IMR-90 (cell line): ENCODE results near the gene NUBPL. TPM values are rescaled to one million over a fixed set of nuclear protein-coding genes. Genes with fewer than 3 reads are reported as not detected.

Source experiments
- ATAC-seq: fragments of 200-7000 bp; cut with Tn5 transposase; 2 replicates; pipeline ENCODE4 v1.9.1; 2020; ENCODE audit warnings: low read depth, mild to moderate bottlenecking, moderate library complexity
- BruUV-seq: library from RNA; stranded (reverse); fragments of 400-500 nt; replicated peaks from 2 replicates; lab custom pipeline; 2021; lab: Mats Ljungman, UMichigan
- CTCF ChIA-PET: fragments of 300-600 bp; formaldehyde crosslinking; extraction: SDS; loops from one replicate; lab custom pipeline; 2021; ENCODE audit warnings: antibody characterized with exemption; lab: Yijun Ruan, JAX
- POLR2A ChIA-PET: fragments of 300-600 bp; sonication (Branson Sonifier 250); formaldehyde crosslinking; loops from one replicate; lab custom pipeline; 2022; ENCODE audit warnings: antibody characterized with exemption; ENCODE audit not compliant: unreplicated experiment; lab: Charles Lee
- DNase-seq: peaks from one replicate; pipeline ENCODE4 v3.0.0; 2013
- H2AFZ ChIP-seq: replicated peaks from 2 replicates; pipeline ENCODE3; 2013; ENCODE audit warnings: low read length, mild to moderate bottlenecking; ENCODE audit not compliant: poor library complexity
- H2AK5ac ChIP-seq: 2 replicates; pipeline ENCODE4 v1.6.1; 2013; ENCODE audit warnings: low read depth, low read length, inconsistent platforms
- H2AK9ac ChIP-seq: replicated peaks from 2 replicates; pipeline ENCODE3; 2013; ENCODE audit warnings: mild to moderate bottlenecking, low read depth, low read length, moderate library complexity; ENCODE audit not compliant: poor library complexity
- H2BK120ac ChIP-seq: 2 replicates; pipeline ENCODE4 v1.6.1; 2013; ENCODE audit warnings: low read depth, low read length, inconsistent platforms
- H2BK15ac ChIP-seq: 3 replicates; pipeline ENCODE4 v1.6.1; 2013; ENCODE audit warnings: low read depth, low read length, inconsistent platforms
- H2BK20ac ChIP-seq: 2 replicates; pipeline ENCODE4 v1.6.1; 2013; ENCODE audit warnings: low read depth, mild to moderate bottlenecking, inconsistent platforms, low read length, moderate library complexity
- H2BK5ac ChIP-seq: 2 replicates; pipeline ENCODE4 v1.6.1; 2013; ENCODE audit warnings: mild to moderate bottlenecking, low read depth, low read length, inconsistent platforms; ENCODE audit not compliant: poor library complexity, severe bottlenecking
- H3K14ac ChIP-seq: replicated peaks from 2 replicates; pipeline ENCODE4 v1.6.1; 2013; ENCODE audit warnings: low read depth, low read length, inconsistent platforms
- H3K18ac ChIP-seq: 2 replicates; pipeline ENCODE4 v1.6.1; 2013; ENCODE audit warnings: low read depth, low read length, control low read depth
- H3K23ac ChIP-seq: 2 replicates; pipeline ENCODE4 v1.6.1; 2013; ENCODE audit warnings: low read depth, low read length, inconsistent platforms
- H3K27ac ChIP-seq: 2 replicates; pipeline ENCODE4 v1.5.1; 2013; ENCODE audit warnings: mild to moderate bottlenecking, control low read depth, low read length; ENCODE audit not compliant: insufficient read depth
- H3K27me3 ChIP-seq: 2 replicates; pipeline ENCODE4 v1.6.1; 2013; ENCODE audit warnings: low read length; ENCODE audit not compliant: control insufficient read depth, insufficient read depth
- H3K36me3 ChIP-seq: 2 replicates; pipeline ENCODE4 v1.6.1; 2013; ENCODE audit warnings: low read length, mixed read lengths; ENCODE audit not compliant: control insufficient read depth, insufficient read depth
- H3K4ac ChIP-seq: 2 replicates; pipeline ENCODE4 v1.6.1; 2013; ENCODE audit warnings: low read depth, low read length, inconsistent platforms
- H3K4me1 ChIP-seq: 2 replicates; pipeline ENCODE4 v1.6.1; 2013; ENCODE audit warnings: low read length, mixed read lengths; ENCODE audit not compliant: control insufficient read depth, insufficient read depth
- H3K4me2 ChIP-seq: 2 replicates; pipeline ENCODE4 v1.6.1; 2013; ENCODE audit warnings: low read depth, mild to moderate bottlenecking, control low read depth, low read length, moderate library complexity
- H3K4me3 ChIP-seq: 2 replicates; pipeline ENCODE4 v1.5.1; 2013; ENCODE audit warnings: low read depth, mild to moderate bottlenecking, control low read depth, low read length, moderate library complexity; ENCODE audit not compliant: insufficient read depth
- H3K56ac ChIP-seq: 2 replicates; pipeline ENCODE4 v1.6.1; 2013; ENCODE audit warnings: low read length, inconsistent platforms; ENCODE audit not compliant: insufficient read depth; ENCODE audit errors: extremely low read depth
- H3K79me1 ChIP-seq, 2 experiments: 2 replicates each; pipeline ENCODE4 v1.6.1; 2013; ENCODE audit warnings: low read length in 2 of 2, inconsistent platforms in 1 of 2, low read depth in 1 of 2
- H3K9ac ChIP-seq: 2 replicates; pipeline ENCODE4 v1.6.1; 2013; ENCODE audit warnings: low read depth, low read length, control low read depth
- H3K9me1 ChIP-seq: 2 replicates; pipeline ENCODE4 v1.6.1; 2013; ENCODE audit warnings: low read length, inconsistent platforms; ENCODE audit not compliant: insufficient read depth
- H3K9me3 ChIP-seq: 2 replicates; pipeline ENCODE4 v1.6.1; 2013; ENCODE audit warnings: low read length; ENCODE audit not compliant: control insufficient read depth, insufficient read depth
- H4K20me1 ChIP-seq: 2 replicates; pipeline ENCODE4 v1.6.1; 2013; ENCODE audit warnings: low read length, inconsistent platforms; ENCODE audit not compliant: insufficient read depth
- H4K5ac ChIP-seq: 2 replicates; pipeline ENCODE4 v1.6.1; 2013; ENCODE audit warnings: mild to moderate bottlenecking, low read depth, low read length, control low read depth
- H4K8ac ChIP-seq, 2 experiments: 2 replicates each; pipeline ENCODE4 v1.6.1; 2013; ENCODE audit warnings: low read depth in 2 of 2, low read length in 2 of 2, control low read depth in 1 of 2, inconsistent platforms in 1 of 2
- H4K91ac ChIP-seq: 2 replicates; pipeline ENCODE4 v1.6.1; 2013; ENCODE audit warnings: low read depth, low read length, inconsistent platforms; ENCODE audit not compliant: insufficient read depth
- BHLHE40 ChIP-seq: fragments of 150-350 bp; IDR thresholded peaks from 2 replicates; pipeline ENCODE4 v1.6.1; 2016; ENCODE audit warnings: mild to moderate bottlenecking, low read depth, low read length
- CEBPB ChIP-seq: IDR thresholded peaks from 2 replicates; pipeline ENCODE4 v1.6.1; 2012; ENCODE audit warnings: low read depth, low read length, improper control_type of control experiment
- CHD1 ChIP-seq: IDR thresholded peaks from 2 replicates; pipeline ENCODE4 v1.6.1; 2012; ENCODE audit warnings: low read depth, low read length, improper control_type of control experiment
- CTCF ChIP-seq: conservative IDR thresholded peaks from 2 replicates; pipeline ENCODE4 v1.5.1; 2012; ENCODE audit warnings: mild to moderate bottlenecking, low read depth, low read length, improper control_type of control experiment
- ELK1 ChIP-seq: fragments of 150-350 bp; IDR thresholded peaks from 2 replicates; pipeline ENCODE4 v1.6.1; 2016; ENCODE audit warnings: low read depth, mild to moderate bottlenecking, low read length, moderate library complexity, borderline replicate concordance
- FOS ChIP-seq: fragments of 150-350 bp; IDR thresholded peaks from 2 replicates; pipeline ENCODE4 v1.6.1; 2016; ENCODE audit warnings: low read depth, low read length
- MAFK ChIP-seq: IDR thresholded peaks from 2 replicates; pipeline ENCODE4 v1.6.1; 2012; ENCODE audit warnings: low read depth, low read length, improper control_type of control experiment
- MAZ ChIP-seq: IDR thresholded peaks from 2 replicates; pipeline ENCODE4 v1.6.1; 2012; ENCODE audit warnings: low read depth, mild to moderate bottlenecking, low read length, improper control_type of control experiment, moderate library complexity, borderline replicate concordance
- MXI1 ChIP-seq: IDR thresholded peaks from 2 replicates; pipeline ENCODE4 v1.6.1; 2012; ENCODE audit warnings: low read depth, mild to moderate bottlenecking, low read length, moderate library complexity, borderline replicate concordance
- POLR2A ChIP-seq: IDR thresholded peaks from 2 replicates; pipeline ENCODE4 v1.6.1; 2012; ENCODE audit warnings: mild to moderate bottlenecking, low read depth, low read length
- RAD21 ChIP-seq: IDR thresholded peaks from 2 replicates; pipeline ENCODE4 v1.6.1; 2012; ENCODE audit warnings: low read length, improper control_type of control experiment
- RCOR1 ChIP-seq: IDR thresholded peaks from 2 replicates; pipeline ENCODE4 v1.6.1; 2012; ENCODE audit warnings: mild to moderate bottlenecking, low read length, improper control_type of control experiment; ENCODE audit not compliant: insufficient replicate concordance
- RFX5 ChIP-seq: IDR thresholded peaks from 2 replicates; pipeline ENCODE4 v1.8.0; 2012; ENCODE audit warnings: low read depth, mild to moderate bottlenecking, low read length, moderate library complexity
- SMC3 ChIP-seq: fragments of 150-350 bp; IDR thresholded peaks from 2 replicates; pipeline ENCODE4 v1.6.1; 2016; ENCODE audit warnings: low read depth, mild to moderate bottlenecking, antibody characterized with exemption, low read length, moderate library complexity
- USF2 ChIP-seq: fragments of 150-350 bp; IDR thresholded peaks from 2 replicates; pipeline ENCODE4 v1.6.1; 2017; ENCODE audit warnings: mild to moderate bottlenecking, antibody characterized with exemption, low read length, low read depth
- WGBS, 2 experiments: methylation state at CpG; one replicate each; pipeline versions ENCODE4 v1.1.5 to v1.1.7; 2013; ENCODE audit warnings: missing lambda C conversion rate in 2 of 2; ENCODE audit not compliant: insufficient read length in 1 of 2; ENCODE audit errors: extremely low coverage in 2 of 2; 5-methylcytosine and 5-hydroxymethylcytosine counted together
- dilution Hi-C: fragments of 300-500 bp; cut with HindIII; formaldehyde crosslinking; loops from one replicate; pipeline ENCODE4 v1.14.3; 2018; ENCODE audit warnings: low sequenced_read_pairs; ENCODE audit not compliant: unreplicated experiment
- in situ Hi-C: fragments of 300-500 bp; cut with MboI; formaldehyde crosslinking; loops from 3 replicates; pipeline ENCODE4 v1.14.3; 2019; ENCODE audit warnings: low sequenced_read_pairs, inconsistent platforms, mixed read lengths
- intact Hi-C: fragments of 100-400 bp; cut with micrococcal nuclease; formaldehyde crosslinking; loops from 2 replicates; pipeline ENCODE4 v1.10.0; 2022
- polyA plus RNA-seq, 3 experiments: library from polyadenylated mRNA; depleted of rRNA; stranded (reverse); fragments of >200 nt; gene quantifications; 2 replicates each; pipeline ENCODE4 v1.2.3, GENCODE V29; 2012; ENCODE audit warnings: low replicate concordance in 1 of 3
- total RNA-seq: library from RNA; depleted of rRNA; stranded (reverse); fragments of >200 nt; gene quantifications from 2 replicates; pipeline ENCODE4 v1.2.3, GENCODE V29; 2012

NUBPL gene
- total and polyA plus RNA-seq, 2 of the 4 experiments (the other 2 are of a cell fraction) = 5.4 to 11.5 TPM

- no peaks in the 10 kb centered on the region for H3K27me3 ChIP-seq
- no peak overlapping the region for H2BK15ac ChIP-seq
- in situ Hi-C loops = no loop called here
- H4K20me1 ChIP-seq = no peaks in the 10 kb centered on the region
- H3K14ac ChIP-seq = no peak overlapping the region
- no peak overlapping the region for H4K91ac ChIP-seq
- no peak for ATAC-seq
- BruUV-seq = no TSS peak
- no peak overlapping the region for H3K56ac ChIP-seq
- no peak overlapping the region for H2AK9ac ChIP-seq
- H3K9me3 ChIP-seq = no peaks in the 10 kb centered on the region
- H3K27ac ChIP-seq = no peak overlapping the region
- H3K79me1 ChIP-seq = no peaks in the 10 kb centered on the region
- no peaks in the 10 kb centered on the region for H3K4me1 ChIP-seq
- no CpG with 5 or more reads among the region's 2 CpGs for WGBS, 2 experiments
- intact Hi-C loops = no loop called here
- H3K23ac ChIP-seq = no peak overlapping the region
- ChIA-PET CTCF (interaction anchor here (0.8 kb wide), 1 partner anchor 10 kb away, joined by 3 read pairs; no protein-coding TSS in a partner anchor), POLR2A (no interaction called here)
- no peak overlapping the region for H2BK20ac ChIP-seq
- H3K9me1 ChIP-seq = no peaks in the 10 kb centered on the region
- TF ChIP-seq ELK1 (no peak), MAZ (no peak), RAD21 (no peak), MXI1 (no peak), POLR2A (no peak), CTCF (no peak), CHD1 (no peak), USF2 (no peak), RCOR1 (no peak), RFX5 (no peak), MAFK (no peak), FOS (no peak), SMC3 (no peak), CEBPB (no peak), BHLHE40 (no peak)
- H3K18ac ChIP-seq = no peak overlapping the region
- H4K8ac ChIP-seq = no peak overlapping the region
- no peak overlapping the region for H2BK5ac ChIP-seq
- H3K9ac ChIP-seq = no peak overlapping the region
- H2BK120ac ChIP-seq = no peak overlapping the region
- no peak overlapping the region for H3K4me2 ChIP-seq
- no peak overlapping the region for H3K4ac ChIP-seq
- H4K5ac ChIP-seq = no peak overlapping the region
- H3K36me3 ChIP-seq = no peaks in the 10 kb centered on the region
- no peak for DNase-seq
- H2AK5ac ChIP-seq = no peak overlapping the region
- H2AFZ ChIP-seq = no peak overlapping the region
- dilution Hi-C loops = no loop called here
- no peak overlapping the region for H3K4me3 ChIP-seq
Observed at GRCh38 chr14:31590206-31590605, 29.0 kb downstream of the NUBPL start.
